ENCODE data around the gene FUBP3.

Gene FUBP3

DNA sequence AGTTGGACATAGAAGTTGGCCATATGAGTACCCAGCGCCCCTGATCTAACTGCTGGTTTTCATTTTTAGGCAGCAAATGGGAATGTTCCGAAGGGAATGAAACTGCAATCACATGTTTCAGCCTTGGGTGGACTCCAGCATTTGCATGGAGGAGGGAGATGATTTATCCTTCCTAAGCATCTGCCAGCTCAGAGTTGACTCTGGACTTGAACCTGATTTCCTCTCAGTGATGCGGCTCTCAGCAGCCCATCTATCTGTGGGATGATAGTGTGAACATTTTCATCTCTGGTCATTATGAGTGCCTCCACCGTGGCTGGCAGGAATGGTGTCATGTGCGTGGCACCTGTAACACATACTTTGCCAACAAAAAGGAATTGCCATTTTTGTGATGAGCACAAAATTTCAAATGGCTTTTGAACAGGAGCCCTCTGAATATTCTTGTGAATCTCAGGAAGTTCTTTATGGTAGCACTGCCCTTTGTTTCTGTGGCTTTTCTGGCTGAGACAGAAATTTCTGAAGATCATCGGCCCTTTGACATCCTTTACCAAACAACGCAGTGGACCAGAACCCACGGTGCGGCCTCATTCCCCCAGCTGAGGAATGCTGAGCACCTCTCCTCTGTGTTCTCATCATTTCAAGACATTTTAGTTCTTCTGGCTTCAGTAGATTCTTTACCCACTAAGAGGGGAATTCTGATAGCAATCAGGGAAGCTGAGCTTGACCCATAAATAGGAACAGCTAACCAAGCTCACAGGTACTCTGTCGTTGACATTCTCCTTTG lies 28.5 kb downstream of the FUBP3 start:
- no peak for DNase-seq (ENCODE audit: low read depth)

GRCh38 chr9:130608554-130609134 lies 29.3 kb downstream of the FUBP3 start:
- DNase-seq (ENCODE audit: low read depth): no peak

- no peak for DNase-seq (ENCODE audit: low read depth)
Observed at GRCh38 chr9:130609163-130609562, 29.8 kb downstream of the FUBP3 start.

- DNase-seq (ENCODE audit: low read depth): no peak
Observed at GRCh38 chr9:130610862-130611707, 31.7 kb downstream of the FUBP3 start.

- no peak for DNase-seq (ENCODE audit: low read depth)
Observed at GRCh38 chr9:130616451-130616850, 37.1 kb downstream of the FUBP3 start.

- no peak for DNase-seq (ENCODE audit: low read depth)
Observed at GRCh38 chr9:130623466-130623865, 44.1 kb downstream of the FUBP3 start.

- no peak for DNase-seq (ENCODE audit: low read depth)
Observed at GRCh38 chr9:130624154-130624553, 44.8 kb downstream of the FUBP3 start.

- DNase-seq (ENCODE audit: low read depth): no peak
Observed at GRCh38 chr9:130626249-130626996, 47.0 kb downstream of the FUBP3 start.

DNA sequence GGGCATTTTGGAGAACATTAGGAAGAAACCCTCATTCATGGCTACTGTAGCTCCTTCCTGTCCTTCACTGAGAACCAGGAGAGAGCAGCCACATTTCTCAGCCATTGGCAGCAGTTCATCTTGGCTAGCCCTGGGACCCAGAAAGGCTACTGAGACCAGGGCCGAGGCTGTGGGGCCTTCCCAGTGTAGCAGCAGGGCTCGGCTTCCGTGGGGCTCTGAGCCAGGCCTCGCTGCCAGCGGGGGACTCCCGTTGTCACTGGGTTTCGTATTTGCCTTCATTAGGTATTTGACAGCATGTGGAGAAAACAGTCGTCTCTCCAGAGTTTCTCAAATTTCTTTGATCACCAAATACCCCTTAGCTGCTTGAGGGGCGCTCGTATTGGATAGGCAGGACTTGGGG lies 47.7 kb downstream of the FUBP3 start:
- no peak for DNase-seq (ENCODE audit: low read depth)

- no peak for DNase-seq (ENCODE audit: low read depth)
Observed at GRCh38 chr9:130627896-130628792, 48.8 kb downstream of the FUBP3 start.

GRCh38 chr9:130629443-130630070 lies 50.2 kb downstream of the FUBP3 start:
- DNase-seq (ENCODE audit: low read depth): no peak

GRCh38 chr9:130630071-130630450 lies 50.7 kb downstream of the FUBP3 start:
- DNase-seq (ENCODE audit: low read depth): no peak

DNA sequence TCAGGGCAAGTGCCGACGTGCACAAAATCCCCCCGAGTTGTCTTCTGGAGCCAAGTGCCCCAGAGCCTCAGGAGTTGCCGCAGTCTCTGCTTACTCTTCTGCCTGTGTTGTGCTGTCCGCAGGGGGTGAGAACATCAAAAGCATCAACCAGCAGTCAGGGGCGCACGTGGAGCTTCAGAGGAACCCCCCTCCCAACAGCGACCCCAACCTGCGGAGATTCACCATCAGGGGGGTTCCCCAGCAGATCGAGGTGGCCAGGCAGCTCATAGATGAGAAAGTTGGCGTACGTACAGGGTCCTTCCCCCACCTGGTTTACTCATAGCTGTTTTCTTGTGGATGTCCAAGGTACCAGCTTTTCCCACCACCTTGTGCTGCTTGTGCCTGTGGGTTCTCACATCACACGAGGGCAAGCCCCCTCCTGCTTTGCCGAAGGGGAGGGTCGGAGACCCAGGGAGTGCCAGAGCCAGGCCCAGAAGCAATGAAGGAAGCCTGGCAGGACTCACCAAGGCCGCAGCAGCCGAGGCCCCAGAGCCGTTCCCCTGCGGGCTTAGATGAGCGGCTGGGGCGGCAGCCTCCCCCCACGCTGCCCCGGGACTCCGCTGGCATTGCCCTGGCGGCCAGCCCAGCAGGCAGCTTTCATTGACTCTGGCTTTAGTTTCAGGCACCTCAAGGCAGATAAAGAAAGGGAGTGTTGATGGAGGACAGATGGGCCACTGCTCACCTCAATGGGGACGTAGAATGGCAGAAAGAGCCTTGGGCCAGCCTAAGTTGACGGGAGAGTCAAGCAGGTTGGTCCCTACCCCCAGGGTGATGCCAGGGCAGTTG lies 51.3 kb downstream of the FUBP3 start:
- DNase-seq (ENCODE audit: low read depth): no peak

- DNase-seq (ENCODE audit: low read depth): no peak
Observed at GRCh38 chr9:130631331-130632080, 52.1 kb downstream of the FUBP3 start.

- no peak for DNase-seq (ENCODE audit: low read depth)
Observed at GRCh38 chr9:130632081-130632710, 52.8 kb downstream of the FUBP3 start.

GRCh38 chr9:130632841-130633240 lies 53.5 kb downstream of the FUBP3 start:
- no peak for DNase-seq (ENCODE audit: low read depth)

- DNase-seq (ENCODE audit: low read depth): no peak
Observed at GRCh38 chr9:130633336-130634190, 54.2 kb downstream of the FUBP3 start.
